ENCODE data around the gene ITGA8. TPM values are rescaled to one million over a fixed set of nuclear protein-coding genes. Genes with fewer than 3 reads are reported as not detected.

ITGA8 gene
- total RNA-seq, 1 donor from 2014 or later, result 0.13 TPM

DNA sequence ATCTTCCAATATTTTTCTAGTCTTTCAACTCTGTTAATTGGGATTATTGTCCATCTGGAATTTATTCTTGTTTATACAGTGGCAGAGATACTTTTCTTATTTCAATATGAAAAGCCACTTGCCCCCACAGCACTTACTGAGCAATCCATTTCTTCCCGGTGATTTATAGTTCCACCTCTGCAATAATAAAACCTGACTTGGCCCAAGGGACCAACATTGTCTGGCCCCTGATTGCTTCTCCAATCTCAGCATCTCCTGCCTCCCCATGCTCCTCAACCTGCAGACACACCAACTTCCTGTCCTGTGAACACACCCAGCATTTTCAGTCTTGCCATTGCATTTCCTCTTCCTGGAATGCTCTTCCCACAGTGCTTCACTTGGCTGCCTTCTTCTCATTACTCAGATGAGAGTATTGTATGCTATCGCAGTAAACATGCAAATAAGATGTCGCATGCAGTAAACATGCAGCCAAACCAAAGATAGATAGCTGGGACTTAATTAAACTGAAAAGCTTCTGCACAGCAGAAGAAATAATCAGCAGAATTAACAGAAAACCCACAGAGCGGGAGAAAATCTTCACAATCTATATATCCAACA lies 19.5 kb downstream of the ITGA8 start:
- Histone ChIP-seq H3K36me3 (ENCODE audit: control insufficient read depth, insufficient read depth, low read length) (no peaks in the 10 kb centered on the region), H3K27me3 (ENCODE audit: control insufficient read depth, insufficient read depth, low read length) (peaks cover 6% of the 10 kb centered on the region), H3K4me3 (ENCODE audit: low read depth, low read length) (no peak overlapping the region)
- TF ChIP-seq, protein P1, sequence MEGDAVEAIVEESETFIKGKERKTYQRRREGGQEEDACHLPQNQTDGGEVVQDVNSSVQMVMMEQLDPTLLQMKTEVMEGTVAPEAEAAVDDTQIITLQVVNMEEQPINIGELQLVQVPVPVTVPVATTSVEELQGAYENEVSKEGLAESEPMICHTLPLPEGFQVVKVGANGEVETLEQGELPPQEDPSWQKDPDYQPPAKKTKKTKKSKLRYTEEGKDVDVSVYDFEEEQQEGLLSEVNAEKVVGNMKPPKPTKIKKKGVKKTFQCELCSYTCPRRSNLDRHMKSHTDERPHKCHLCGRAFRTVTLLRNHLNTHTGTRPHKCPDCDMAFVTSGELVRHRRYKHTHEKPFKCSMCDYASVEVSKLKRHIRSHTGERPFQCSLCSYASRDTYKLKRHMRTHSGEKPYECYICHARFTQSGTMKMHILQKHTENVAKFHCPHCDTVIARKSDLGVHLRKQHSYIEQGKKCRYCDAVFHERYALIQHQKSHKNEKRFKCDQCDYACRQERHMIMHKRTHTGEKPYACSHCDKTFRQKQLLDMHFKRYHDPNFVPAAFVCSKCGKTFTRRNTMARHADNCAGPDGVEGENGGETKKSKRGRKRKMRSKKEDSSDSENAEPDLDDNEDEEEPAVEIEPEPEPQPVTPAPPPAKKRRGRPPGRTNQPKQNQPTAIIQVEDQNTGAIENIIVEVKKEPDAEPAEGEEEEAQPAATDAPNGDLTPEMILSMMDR (IDR thresholded peaks at IDR 0.05; ENCODE audit: insufficient read depth, low read length, poor library complexity, severe bottlenecking), result no peak
- DNase-seq (ENCODE audit: low read depth), result no peak

DNA sequence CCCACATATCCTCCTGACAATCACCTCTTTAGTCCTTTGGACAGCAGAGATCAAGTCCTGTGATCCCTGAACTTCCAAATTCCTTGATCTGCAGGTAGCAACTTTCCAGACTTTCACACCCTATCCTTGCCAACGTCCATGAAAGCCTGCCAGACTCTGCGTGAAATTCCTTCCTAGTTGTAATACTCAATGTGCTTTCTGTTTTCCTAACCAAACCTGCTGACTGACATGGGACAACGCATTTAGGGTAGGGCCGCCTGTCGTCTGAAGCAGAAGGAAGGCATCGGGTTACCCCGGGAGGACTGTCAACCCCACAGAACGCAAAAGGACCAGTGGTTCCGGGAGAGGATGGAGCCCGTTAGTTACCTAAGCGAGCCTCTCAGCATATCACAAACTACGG lies 23.9 kb downstream of the ITGA8 start:
- no peak for DNase-seq (ENCODE audit: low read depth)
- TF ChIP-seq, protein P1 (IDR thresholded peaks at IDR 0.05; ENCODE audit: insufficient read depth, low read length, poor library complexity, severe bottlenecking), result no peak
- H3K36me3 ChIP-seq (ENCODE audit: control insufficient read depth, insufficient read depth, low read length), result no peaks in the 10 kb centered on the region
- no peak overlapping the region for H3K4me3 ChIP-seq (ENCODE audit: low read depth, low read length)
- peaks cover 6% of the 10 kb centered on the region for H3K27me3 ChIP-seq (ENCODE audit: control insufficient read depth, insufficient read depth, low read length)

DNA sequence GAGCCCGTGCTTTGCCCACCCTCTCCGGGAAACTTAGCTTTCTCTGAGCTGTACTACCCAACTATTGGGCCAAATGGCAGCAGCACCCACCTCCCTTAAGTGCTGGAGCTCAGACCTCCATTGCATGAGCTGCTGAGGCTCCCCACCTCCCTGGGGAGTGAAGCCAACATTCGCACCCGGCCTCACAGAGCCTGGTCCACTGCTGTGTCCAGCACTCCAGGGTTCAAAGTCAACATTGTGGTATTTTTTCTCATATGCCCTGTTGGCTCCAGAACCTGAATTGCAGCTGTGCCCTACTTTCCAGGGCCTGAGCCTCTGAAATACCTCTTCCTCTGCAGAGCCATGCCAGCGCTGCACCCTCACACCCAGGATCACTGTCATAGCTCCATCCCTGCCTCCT lies 29.7 kb downstream of the ITGA8 start:
- DNase-seq (ENCODE audit: low read depth), result no peak
- no peaks in the 10 kb centered on the region for H3K27me3 ChIP-seq (ENCODE audit: control insufficient read depth, insufficient read depth, low read length)
- H3K36me3 ChIP-seq (ENCODE audit: control insufficient read depth, insufficient read depth, low read length), result no peaks in the 10 kb centered on the region
- H3K4me3 ChIP-seq (ENCODE audit: low read depth, low read length), result no peak overlapping the region
- TF ChIP-seq, protein P1 (IDR thresholded peaks at IDR 0.05; ENCODE audit: insufficient read depth, low read length, poor library complexity, severe bottlenecking), result no peak

GRCh38 chr10:15684768-15685167 lies 35.0 kb downstream of the ITGA8 start:
- no peak for DNase-seq (ENCODE audit: low read depth)
- H3K36me3 ChIP-seq (ENCODE audit: control insufficient read depth, insufficient read depth, low read length), result no peaks in the 10 kb centered on the region
- H3K4me3 ChIP-seq (ENCODE audit: low read depth, low read length), result no peak overlapping the region
- H3K27me3 ChIP-seq (ENCODE audit: control insufficient read depth, insufficient read depth, low read length), result no peaks in the 10 kb centered on the region
- TF ChIP-seq, protein P1 (IDR thresholded peaks at IDR 0.05; ENCODE audit: insufficient read depth, low read length, poor library complexity, severe bottlenecking), result no peak

DNA sequence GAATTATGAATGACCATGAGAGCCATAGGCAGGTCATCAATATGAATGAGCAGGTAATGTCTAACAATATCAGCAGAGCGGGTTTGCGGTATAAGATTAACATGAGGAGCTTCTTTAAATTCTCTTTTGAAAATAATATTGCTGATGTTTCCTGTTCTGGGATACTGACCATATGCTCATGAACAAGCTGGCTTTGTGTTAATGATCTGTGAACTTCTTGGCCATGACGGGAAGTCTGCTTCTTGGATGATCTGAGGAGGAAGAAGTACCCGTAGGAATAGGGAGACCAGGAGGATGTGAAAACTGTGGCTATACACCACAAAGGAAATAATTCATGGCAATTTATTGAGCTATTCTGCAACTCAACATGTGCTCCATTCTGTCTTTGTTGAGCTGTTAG lies 38.6 kb downstream of the ITGA8 start:
- no peak overlapping the region for H3K4me3 ChIP-seq (ENCODE audit: low read depth, low read length)
- no peak for DNase-seq (ENCODE audit: low read depth)
- TF ChIP-seq, protein P1 (IDR thresholded peaks at IDR 0.05; ENCODE audit: insufficient read depth, low read length, poor library complexity, severe bottlenecking), result no peak

DNA sequence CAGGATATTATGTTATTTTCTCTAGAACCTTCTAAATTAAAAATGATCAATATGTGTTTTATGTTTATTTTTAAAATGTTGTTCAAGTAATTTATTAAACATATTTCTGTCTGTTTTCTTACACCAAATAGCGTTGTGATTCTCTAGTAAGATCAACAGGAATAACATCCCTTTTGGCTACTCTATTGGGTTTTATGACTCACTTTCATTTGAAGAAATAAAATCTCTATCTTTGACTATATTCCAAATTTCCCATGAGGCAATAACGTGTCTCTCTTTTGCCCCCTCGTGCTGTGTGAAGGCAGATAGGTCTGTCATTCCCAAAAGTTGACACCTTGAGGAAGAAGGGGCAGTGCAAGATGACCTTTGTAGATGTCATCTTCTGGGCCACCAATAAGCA lies 40.9 kb downstream of the ITGA8 start:
- DNase-seq (ENCODE audit: low read depth), result no peak
- no peaks in the 10 kb centered on the region for H3K27me3 ChIP-seq (ENCODE audit: control insufficient read depth, insufficient read depth, low read length)
- TF ChIP-seq, protein P1 (IDR thresholded peaks at IDR 0.05; ENCODE audit: insufficient read depth, low read length, poor library complexity, severe bottlenecking), result no peak
- H3K36me3 ChIP-seq (ENCODE audit: control insufficient read depth, insufficient read depth, low read length), result no peaks in the 10 kb centered on the region
- no peak overlapping the region for H3K4me3 ChIP-seq (ENCODE audit: low read depth, low read length)

More for the DNA sequence above, 38.6 kb downstream of the ITGA8 start:
- no peaks in the 10 kb centered on the region for H3K27me3 ChIP-seq (ENCODE audit: control insufficient read depth, insufficient read depth, low read length)
- no peaks in the 10 kb centered on the region for H3K36me3 ChIP-seq (ENCODE audit: control insufficient read depth, insufficient read depth, low read length)

Data from kidney epithelial cell (primary cell).